Measurements from ENCODE around the gene KIF26B.

GRCh38 chr1:245551536-245551935 is 396.8 kb downstream of the KIF26B start:
- no peak for TF ChIP-seq CTCF (IDR thresholded peaks at IDR 0.05; ENCODE audit: insufficient read depth, low read length, poor library complexity, severe bottlenecking)
- TF ChIP-seq EZH2phosphoT487 (conservative IDR thresholded peaks at IDR 0.05; ENCODE audit: low read length): no peak

Measured in SU-DHL-6 (cell line).